Measurements from ENCODE around the gene IGFN1. TPM values are rescaled to one million over a fixed set of nuclear protein-coding genes. Genes with fewer than 3 reads are reported as not detected.

The IGFN1 gene
- total and polyA plus RNA-seq, 9 of the 15 experiments (the other 6 are each of a cell fraction or from before 2014, with no cell fraction given), result 0.04 TPM; not detected in 8

DNA sequence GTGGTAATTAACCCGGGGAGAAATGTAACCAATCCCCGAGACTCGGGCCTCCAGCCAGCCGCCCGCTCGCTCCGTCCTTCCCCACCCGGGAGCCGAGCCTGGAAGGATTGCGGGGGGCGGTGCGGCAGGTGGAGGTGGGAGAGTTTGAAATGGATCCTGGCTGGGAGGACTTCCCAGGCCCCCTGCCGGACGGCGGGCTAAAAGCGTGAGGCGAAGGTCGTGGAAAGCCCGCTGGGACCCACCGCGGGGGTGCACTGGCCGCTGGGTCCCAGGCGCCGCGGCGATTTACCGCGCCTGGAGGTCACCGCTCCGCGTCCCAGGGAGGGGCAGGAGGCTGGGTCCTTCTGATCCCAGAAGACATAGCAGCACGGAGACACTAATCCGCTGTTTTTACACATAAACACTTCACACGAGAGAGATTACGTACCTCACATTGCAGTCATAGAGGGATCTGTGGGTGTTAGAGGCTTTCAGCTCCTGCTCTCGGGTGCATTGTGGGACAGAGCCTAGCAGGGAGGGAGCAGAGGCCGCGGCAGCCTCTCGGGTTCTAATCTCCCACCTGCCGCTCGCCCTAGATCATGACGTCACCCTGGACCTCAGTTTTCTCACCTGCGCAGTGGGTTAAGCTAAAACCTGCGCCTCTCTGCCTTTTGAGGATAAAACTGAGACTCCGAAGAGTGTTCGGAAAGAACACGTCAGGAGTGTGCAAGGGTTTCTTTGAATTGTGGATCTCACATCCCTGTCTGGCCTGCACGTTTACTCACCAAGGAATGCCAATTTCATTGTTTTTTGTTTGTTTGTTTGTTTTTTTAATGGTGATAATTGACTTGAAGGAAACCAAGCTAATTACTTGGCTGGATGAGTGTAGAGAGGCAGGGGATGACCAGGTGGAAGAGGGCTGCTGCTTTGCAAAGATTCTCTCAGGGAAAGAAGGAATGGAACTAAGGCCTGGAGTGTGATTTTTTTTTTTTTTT is 19.3 kb upstream of the IGFN1 start (continued):
- TF ChIP-seq POU5F1 (IDR thresholded peaks at IDR 0.05; ENCODE audit: borderline replicate concordance, low read depth, low read length, partially characterized antibody) (no peak), KLF13 (tag; IDR thresholded peaks at IDR 0.05; ENCODE audit: borderline replicate concordance, low read depth) (peak; percentile 65; the same call in 1 of the 2 replicates), SMC3 (conservative IDR thresholded peaks at IDR 0.05; ENCODE audit: insufficient read depth, low read depth, low read length) (no peak; the same call in 1 of the 2 replicates), ZNF717 (CRISPR knock-in tag; IDR thresholded peaks at IDR 0.05) (no peak), ZNF3 (CRISPR knock-in tag; IDR thresholded peaks at IDR 0.05) (no peak), SUPT5H (IDR thresholded peaks at IDR 0.05) (no peak), MYBL2 (IDR thresholded peaks at IDR 0.05; ENCODE audit: low read depth) (no peak), MYBL2 (CRISPR knock-in tag; IDR thresholded peaks at IDR 0.05; ENCODE audit: borderline replicate concordance) (no peak), MAZ (CRISPR knock-in tag; conservative IDR thresholded peaks at IDR 0.05 in 1 of 2, IDR thresholded peaks at IDR 0.05 in 1 of 2) (peak in 1 of 2 experiments; percentile 52; a peak in 1 of 4 replicates), NR4A1 (CRISPR knock-in tag; IDR thresholded peaks at IDR 0.05) (no peak), NR4A1 (tag; IDR thresholded peaks at IDR 0.05) (no peak), TAF9B (IDR thresholded peaks at IDR 0.05; ENCODE audit: partially characterized antibody) (no peak), ZNF318 (IDR thresholded peaks at IDR 0.05; ENCODE audit: borderline replicate concordance in 1 of 2, low read depth in 1 of 2) (no peak), HDGF (IDR thresholded peaks at IDR 0.05) (no peak), HDAC3 (IDR thresholded peaks at IDR 0.05; ENCODE audit: borderline replicate concordance, partially characterized antibody) (no peak), STAG1 (CRISPR knock-in tag; IDR thresholded peaks at IDR 0.05; ENCODE audit: borderline replicate concordance) (no peak), PPARD (CRISPR knock-in tag; IDR thresholded peaks at IDR 0.05) (no peak)
- TF ChIP-seq, protein P1, sequence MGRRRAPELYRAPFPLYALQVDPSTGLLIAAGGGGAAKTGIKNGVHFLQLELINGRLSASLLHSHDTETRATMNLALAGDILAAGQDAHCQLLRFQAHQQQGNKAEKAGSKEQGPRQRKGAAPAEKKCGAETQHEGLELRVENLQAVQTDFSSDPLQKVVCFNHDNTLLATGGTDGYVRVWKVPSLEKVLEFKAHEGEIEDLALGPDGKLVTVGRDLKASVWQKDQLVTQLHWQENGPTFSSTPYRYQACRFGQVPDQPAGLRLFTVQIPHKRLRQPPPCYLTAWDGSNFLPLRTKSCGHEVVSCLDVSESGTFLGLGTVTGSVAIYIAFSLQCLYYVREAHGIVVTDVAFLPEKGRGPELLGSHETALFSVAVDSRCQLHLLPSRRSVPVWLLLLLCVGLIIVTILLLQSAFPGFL (CRISPR knock-in tag; IDR thresholded peaks at IDR 0.05), result no peak

All from K562 (cell line).